ENCODE data around the gene GRIK1.

GRCh38 chr21:29657240-29657989 is 282.4 kb downstream of the GRIK1 start:
- no peak for TF ChIP-seq CTCF (IDR thresholded peaks at IDR 0.05; ENCODE audit: low read depth, low read length, poor library complexity, severe bottlenecking)
- TF ChIP-seq EZH2phosphoT487 (IDR thresholded peaks at IDR 0.05; ENCODE audit: borderline replicate concordance, low read length) = no peak

All from DOHH2 (cell line).